DND-41 (cell line): ENCODE measurements around the gene NMNAT2.

Source experiments
- ATAC-seq: fragments of 200-7000 bp; cut with Tn5 transposase; 3 replicates; pipeline ENCODE4 v1.9.1; 2021; ENCODE audit warnings: low read depth; ENCODE audit not compliant: insufficient read depth
- DNase-seq: peaks from one replicate; pipeline ENCODE4 v3.0.0-alpha.2; 2020
- H2AFZ ChIP-seq: 2 replicates; pipeline ENCODE4 v1.6.0; 2012; ENCODE audit warnings: low read depth, low read length
- H3K27ac ChIP-seq: 2 replicates; pipeline ENCODE4 v1.5.1; 2012; ENCODE audit warnings: low read length, inconsistent platforms
- H3K27me3 ChIP-seq: fragments of 200-600 bp; sonication (generic); 2 replicates; pipeline ENCODE4 v1.6.0; 2012; ENCODE audit warnings: low read length, mild to moderate bottlenecking, inconsistent platforms; ENCODE audit not compliant: insufficient read depth, poor library complexity
- H3K36me3 ChIP-seq: 2 replicates; pipeline ENCODE4 v1.5.1; 2012; ENCODE audit warnings: low read length, inconsistent platforms; ENCODE audit not compliant: insufficient read depth
- H3K4me1 ChIP-seq: 2 replicates; pipeline ENCODE4 v1.5.1; 2012; ENCODE audit warnings: mild to moderate bottlenecking, low read length; ENCODE audit not compliant: insufficient read depth
- H3K4me2 ChIP-seq: 2 replicates; pipeline ENCODE4 v1.6.0; 2012; ENCODE audit warnings: mild to moderate bottlenecking, moderate library complexity, low read length, inconsistent platforms; ENCODE audit not compliant: insufficient read depth
- H3K4me3 ChIP-seq, 2 experiments: fragments of 200-600 bp in 1 of 2; shearing (Covaris generic) in 1 of 2; 2 replicates each; pipeline ENCODE4 v1.5.1; 2012 to 2016; ENCODE audit warnings: inconsistent platforms in 2 of 2, low read length in 2 of 2, mild to moderate bottlenecking in 2 of 2, low read depth in 1 of 2, moderate library complexity in 1 of 2
- H3K79me2 ChIP-seq: 2 replicates; pipeline ENCODE4 v1.6.0; 2012; ENCODE audit warnings: low read length, inconsistent platforms; ENCODE audit not compliant: insufficient read depth
- H3K9ac ChIP-seq: 2 replicates; pipeline ENCODE4 v1.6.0; 2012; ENCODE audit warnings: low read depth, mild to moderate bottlenecking, inconsistent platforms, low read length, moderate library complexity
- H3K9me3 ChIP-seq: 2 replicates; pipeline ENCODE4 v1.5.1; 2012; ENCODE audit warnings: low read length, moderate library complexity, mild to moderate bottlenecking, inconsistent platforms; ENCODE audit not compliant: insufficient read depth, severe bottlenecking
- H4K20me1 ChIP-seq: 2 replicates; pipeline ENCODE4 v1.6.0; 2012; ENCODE audit warnings: low read length; ENCODE audit not compliant: insufficient read depth
- EZH2 ChIP-seq: IDR thresholded peaks from 3 replicates; pipeline ENCODE4 v1.6.1; 2012; ENCODE audit warnings: borderline replicate concordance, low read depth, mild to moderate bottlenecking, moderate library complexity, low read length, inconsistent platforms; ENCODE audit not compliant: severe bottlenecking
- TF ChIP-seq, protein P1 (sequence below): IDR thresholded peaks from 2 replicates; pipeline ENCODE4 v1.5.1; 2012; ENCODE audit warnings: borderline replicate concordance, low read length, moderate library complexity, mild to moderate bottlenecking; ENCODE audit not compliant: poor library complexity, severe bottlenecking; ENCODE audit errors: extremely low read depth

NMNAT2 gene

DNA sequence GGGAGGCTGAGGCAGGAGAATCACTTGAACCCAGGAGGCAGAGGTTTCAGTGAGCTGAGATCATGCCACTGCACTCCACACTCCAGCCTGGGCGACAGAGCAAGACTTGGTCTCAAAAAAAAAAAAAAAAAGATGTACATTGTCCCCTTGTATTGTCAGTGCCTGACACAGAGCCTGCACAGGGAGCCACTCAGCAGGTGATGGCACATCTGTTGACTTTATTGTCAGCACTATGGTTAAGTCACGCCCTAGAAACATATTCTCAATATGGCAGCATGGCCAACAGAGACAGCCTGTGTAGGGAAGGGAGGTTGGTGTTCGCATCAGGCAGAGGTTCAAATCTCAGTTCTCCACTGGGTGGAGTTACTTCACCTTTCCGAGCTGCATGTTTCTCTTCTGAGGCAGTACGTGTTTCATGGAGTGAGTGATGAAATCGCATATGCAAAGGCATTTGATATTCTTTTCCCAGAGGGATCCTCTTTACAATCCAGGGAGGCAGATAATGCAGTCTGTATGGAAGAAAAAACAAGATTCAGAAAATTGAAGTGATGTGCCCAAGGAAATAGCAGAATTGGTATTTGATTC, 211.6 kb downstream of the NMNAT2 start:
- H3K9me3 ChIP-seq: no peaks in the 10 kb centered on the region
- H3K4me2 ChIP-seq: no peak overlapping the region
- no peak overlapping the region for H3K27ac ChIP-seq
- DNase-seq (no peak), ATAC-seq (no peak)
- H3K27me3 ChIP-seq: no peaks in the 10 kb centered on the region
- no peak overlapping the region for H3K9ac ChIP-seq
- no peaks in the 10 kb centered on the region for H4K20me1 ChIP-seq
- no peaks in the 10 kb centered on the region for H3K79me2 ChIP-seq
- H3K4me1 ChIP-seq: peaks cover 12% of the 10 kb centered on the region
- no peak overlapping the region for H3K4me3 ChIP-seq
- no peaks in the 10 kb centered on the region for H3K36me3 ChIP-seq
- H2AFZ ChIP-seq: no peak overlapping the region
- TF ChIP-seq, protein P1, sequence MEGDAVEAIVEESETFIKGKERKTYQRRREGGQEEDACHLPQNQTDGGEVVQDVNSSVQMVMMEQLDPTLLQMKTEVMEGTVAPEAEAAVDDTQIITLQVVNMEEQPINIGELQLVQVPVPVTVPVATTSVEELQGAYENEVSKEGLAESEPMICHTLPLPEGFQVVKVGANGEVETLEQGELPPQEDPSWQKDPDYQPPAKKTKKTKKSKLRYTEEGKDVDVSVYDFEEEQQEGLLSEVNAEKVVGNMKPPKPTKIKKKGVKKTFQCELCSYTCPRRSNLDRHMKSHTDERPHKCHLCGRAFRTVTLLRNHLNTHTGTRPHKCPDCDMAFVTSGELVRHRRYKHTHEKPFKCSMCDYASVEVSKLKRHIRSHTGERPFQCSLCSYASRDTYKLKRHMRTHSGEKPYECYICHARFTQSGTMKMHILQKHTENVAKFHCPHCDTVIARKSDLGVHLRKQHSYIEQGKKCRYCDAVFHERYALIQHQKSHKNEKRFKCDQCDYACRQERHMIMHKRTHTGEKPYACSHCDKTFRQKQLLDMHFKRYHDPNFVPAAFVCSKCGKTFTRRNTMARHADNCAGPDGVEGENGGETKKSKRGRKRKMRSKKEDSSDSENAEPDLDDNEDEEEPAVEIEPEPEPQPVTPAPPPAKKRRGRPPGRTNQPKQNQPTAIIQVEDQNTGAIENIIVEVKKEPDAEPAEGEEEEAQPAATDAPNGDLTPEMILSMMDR: no peak

DNA sequence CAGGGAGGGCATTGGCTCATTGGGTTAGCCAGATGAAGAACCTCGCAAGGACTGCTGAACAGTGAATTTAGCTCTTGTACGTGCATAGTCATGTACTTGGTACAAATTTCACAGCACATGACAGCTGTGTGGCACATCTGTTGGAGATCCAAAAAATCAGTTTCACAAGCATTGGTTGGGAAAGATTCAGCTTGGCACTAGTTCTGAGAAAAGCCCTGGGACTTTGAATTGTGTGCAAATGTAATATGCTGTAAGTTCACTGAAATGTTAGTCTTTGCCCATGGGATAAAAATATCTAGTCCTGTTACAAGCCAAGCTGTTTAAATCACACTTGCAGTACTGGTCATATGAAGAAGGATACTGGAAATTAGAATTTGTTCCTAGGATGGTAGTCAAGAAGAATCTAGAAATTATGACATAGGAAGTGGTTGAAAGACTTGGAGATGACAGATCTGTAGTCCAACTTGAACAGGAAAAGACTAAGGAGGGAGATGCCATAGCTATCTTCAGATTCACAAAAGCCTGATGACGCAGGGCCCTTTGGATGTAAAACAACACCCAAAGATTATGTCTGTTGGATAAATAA, 212.9 kb downstream of the NMNAT2 start:
- Histone ChIP-seq H3K4me2 (no peak overlapping the region), H3K27ac (no peak overlapping the region)

DNA sequence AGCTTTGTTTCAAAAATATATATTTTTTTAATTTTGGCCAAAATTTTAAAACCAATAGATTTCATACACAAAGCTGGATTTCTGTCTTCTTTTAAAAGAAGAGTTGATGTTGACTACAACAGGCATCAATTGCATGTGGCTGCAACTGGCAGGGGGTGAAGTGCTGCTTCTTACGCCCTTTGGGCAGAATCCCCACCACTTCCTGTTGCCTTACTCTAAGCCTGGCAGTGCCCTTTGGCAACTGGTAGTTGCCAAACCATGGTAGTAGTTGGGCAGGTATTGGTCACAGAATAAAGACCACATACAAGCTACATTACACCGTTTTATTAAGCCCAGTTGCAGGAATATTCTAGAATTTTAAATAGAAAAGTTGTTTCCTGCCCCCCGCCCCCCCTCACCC, 215.1 kb downstream of the NMNAT2 start:
- ATAC-seq: peak; percentile 70
- Histone ChIP-seq H3K79me2 (no peaks in the 10 kb centered on the region), H3K9ac (no peak overlapping the region), H3K27ac (no peak overlapping the region), H3K9me3 (no peaks in the 10 kb centered on the region), H3K4me2 (no peak overlapping the region), H3K4me1 (peaks cover 6% of the 10 kb centered on the region), H2AFZ (no peak overlapping the region), H3K27me3 (no peaks in the 10 kb centered on the region), H4K20me1 (no peaks in the 10 kb centered on the region; the same call in 1 of the 2 replicates), H3K36me3 (no peaks in the 10 kb centered on the region), H3K4me3 (no peak overlapping the region)
- no peak for TF ChIP-seq EZH2
- TF ChIP-seq, protein P1: no peak
- DNase-seq: peak; percentile 20

More for the DNA sequence above, 212.9 kb downstream of the NMNAT2 start:
- H2AFZ ChIP-seq: no peak overlapping the region
- TF ChIP-seq EZH2: no peak
- TF ChIP-seq, protein P1: no peak
- no peaks in the 10 kb centered on the region for H4K20me1 ChIP-seq
- no peaks in the 10 kb centered on the region for H3K9me3 ChIP-seq
- no peak overlapping the region for H3K4me3 ChIP-seq
- peaks cover 12% of the 10 kb centered on the region for H3K4me1 ChIP-seq
- no peaks in the 10 kb centered on the region for H3K27me3 ChIP-seq
- H3K36me3 ChIP-seq: no peaks in the 10 kb centered on the region
- DNase-seq (no peak), ATAC-seq (no peak)
- no peak overlapping the region for H3K9ac ChIP-seq
- no peaks in the 10 kb centered on the region for H3K79me2 ChIP-seq

DNA sequence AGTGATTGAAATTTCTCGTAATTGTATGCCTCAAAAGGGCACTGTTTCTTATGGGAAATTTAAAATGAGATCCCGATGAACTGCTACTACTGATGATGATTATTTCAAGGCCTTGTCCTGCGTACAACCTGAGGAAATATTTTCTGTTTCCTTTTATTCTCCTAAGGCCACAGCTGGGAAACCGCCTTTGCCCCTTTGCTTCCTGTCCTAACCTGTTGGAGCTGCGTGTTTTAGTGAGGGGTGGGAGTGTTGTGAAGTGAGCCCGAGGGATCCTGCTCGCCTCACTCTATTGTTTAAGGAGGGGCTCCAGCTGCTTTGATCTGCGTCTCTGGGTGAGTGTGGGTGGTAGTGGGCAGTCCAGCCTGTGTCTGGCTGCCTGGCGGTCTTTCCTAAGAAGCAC, 217.7 kb downstream of the NMNAT2 start:
- TF ChIP-seq, protein P1: no peak
- no peak for TF ChIP-seq EZH2
- Histone ChIP-seq H3K27ac (no peak overlapping the region), H3K36me3 (no peaks in the 10 kb centered on the region), H3K4me1 (peaks cover 14% of the 10 kb centered on the region), H3K9ac (no peak overlapping the region), H3K9me3 (no peaks in the 10 kb centered on the region), H3K4me3 (no peak overlapping the region), H3K4me2 (no peak overlapping the region), H4K20me1 (no peaks in the 10 kb centered on the region; the same call in 1 of the 2 replicates), H3K27me3 (peaks cover 5% of the 10 kb centered on the region), H2AFZ (no peak overlapping the region), H3K79me2 (no peaks in the 10 kb centered on the region)
- DNase-seq (no peak), ATAC-seq (no peak)
